HG03039 (cell line): Measurements from ENCODE around the gene ADD1.

Experiments used
- ATAC-seq: cut with Tn5 transposase; IDR thresholded peaks from one replicate; pipeline ENCODE4 v1.9.1; 2021; ENCODE audit warnings: mild to moderate bottlenecking, moderate library complexity; ENCODE audit not compliant: unreplicated experiment

ADD1 gene

GRCh38 chr4:2961811-2962441 is 118.3 kb downstream of the ADD1 start:
- no peak for ATAC-seq

GRCh38 chr4:2962614-2963174 is 119.0 kb downstream of the ADD1 start:
- ATAC-seq, result peak; percentile 9

- peak; percentile 76 for ATAC-seq
Measured at GRCh38 chr4:2963175-2963965, 119.7 kb downstream of the ADD1 start, which contains the start of the genes GRK4 and NOP14. GRK4 (plus strand) TSS chr4:2963571; CDS start chr4:2964071, 500 bp downstream. NOP14 (minus strand) TSS chr4:2963406; CDS start chr4:2963319, 87 bp downstream.

- ATAC-seq, result peak; percentile 19
Measured at GRCh38 chr4:2963966-2964471, 120.4 kb downstream of the ADD1 start.

- ATAC-seq, result no peak
Measured at GRCh38 chr4:2964706-2965258, 121.1 kb downstream of the ADD1 start.

- ATAC-seq, result no peak
Measured at GRCh38 chr4:2965262-2965661, 121.6 kb downstream of the ADD1 start.

GRCh38 chr4:2968381-2968780 is 124.7 kb downstream of the ADD1 start:
- no peak for ATAC-seq

GRCh38 chr4:2971275-2971674 is 127.6 kb downstream of the ADD1 start:
- no peak for ATAC-seq

- ATAC-seq, result no peak
Measured at GRCh38 chr4:2977211-2978088, 133.8 kb downstream of the ADD1 start.
